ENCODE data around the gene IRX6.

DNA sequence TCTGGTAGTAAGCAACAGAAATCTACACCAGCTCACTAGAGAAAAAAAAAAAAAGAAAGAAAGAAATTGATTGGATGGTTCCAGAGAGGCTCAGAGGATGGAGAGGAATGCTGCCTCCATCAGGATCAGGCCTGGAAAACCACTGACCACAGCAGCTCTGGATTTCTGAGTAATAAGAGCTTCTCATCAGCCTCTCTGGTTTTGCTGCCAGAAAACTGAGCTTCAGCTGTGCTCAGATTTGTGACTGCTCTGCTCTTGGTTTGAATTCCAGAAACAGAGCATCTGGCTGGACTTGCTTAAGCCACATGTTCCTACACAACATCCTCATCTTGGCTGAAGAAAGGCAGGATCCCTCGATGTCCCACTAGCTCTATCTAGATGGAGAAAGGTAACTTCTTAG is 25.9 kb downstream of the IRX6 start:
- TF ChIP-seq, protein P1, sequence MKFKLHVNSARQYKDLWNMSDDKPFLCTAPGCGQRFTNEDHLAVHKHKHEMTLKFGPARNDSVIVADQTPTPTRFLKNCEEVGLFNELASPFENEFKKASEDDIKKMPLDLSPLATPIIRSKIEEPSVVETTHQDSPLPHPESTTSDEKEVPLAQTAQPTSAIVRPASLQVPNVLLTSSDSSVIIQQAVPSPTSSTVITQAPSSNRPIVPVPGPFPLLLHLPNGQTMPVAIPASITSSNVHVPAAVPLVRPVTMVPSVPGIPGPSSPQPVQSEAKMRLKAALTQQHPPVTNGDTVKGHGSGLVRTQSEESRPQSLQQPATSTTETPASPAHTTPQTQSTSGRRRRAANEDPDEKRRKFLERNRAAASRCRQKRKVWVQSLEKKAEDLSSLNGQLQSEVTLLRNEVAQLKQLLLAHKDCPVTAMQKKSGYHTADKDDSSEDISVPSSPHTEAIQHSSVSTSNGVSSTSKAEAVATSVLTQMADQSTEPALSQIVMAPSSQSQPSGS (IDR thresholded peaks at IDR 0.05; ENCODE audit: low read length): no peak
- TF ChIP-seq POLR2A (IDR thresholded peaks at IDR 0.05; ENCODE audit: control extremely low read depth in 1 of 2, low read depth in 2 of 2, low read length in 2 of 2) (no peak), ASH2L (IDR thresholded peaks at IDR 0.05; ENCODE audit: low read length) (no peak)
- TF ChIP-seq, protein P2, sequence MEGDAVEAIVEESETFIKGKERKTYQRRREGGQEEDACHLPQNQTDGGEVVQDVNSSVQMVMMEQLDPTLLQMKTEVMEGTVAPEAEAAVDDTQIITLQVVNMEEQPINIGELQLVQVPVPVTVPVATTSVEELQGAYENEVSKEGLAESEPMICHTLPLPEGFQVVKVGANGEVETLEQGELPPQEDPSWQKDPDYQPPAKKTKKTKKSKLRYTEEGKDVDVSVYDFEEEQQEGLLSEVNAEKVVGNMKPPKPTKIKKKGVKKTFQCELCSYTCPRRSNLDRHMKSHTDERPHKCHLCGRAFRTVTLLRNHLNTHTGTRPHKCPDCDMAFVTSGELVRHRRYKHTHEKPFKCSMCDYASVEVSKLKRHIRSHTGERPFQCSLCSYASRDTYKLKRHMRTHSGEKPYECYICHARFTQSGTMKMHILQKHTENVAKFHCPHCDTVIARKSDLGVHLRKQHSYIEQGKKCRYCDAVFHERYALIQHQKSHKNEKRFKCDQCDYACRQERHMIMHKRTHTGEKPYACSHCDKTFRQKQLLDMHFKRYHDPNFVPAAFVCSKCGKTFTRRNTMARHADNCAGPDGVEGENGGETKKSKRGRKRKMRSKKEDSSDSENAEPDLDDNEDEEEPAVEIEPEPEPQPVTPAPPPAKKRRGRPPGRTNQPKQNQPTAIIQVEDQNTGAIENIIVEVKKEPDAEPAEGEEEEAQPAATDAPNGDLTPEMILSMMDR (IDR thresholded peaks at IDR 0.05; ENCODE audit: control extremely low read depth in 1 of 3, insufficient read depth in 1 of 3, low read depth in 1 of 3, low read length in 3 of 3): no peak
